ENCODE results near the gene ADAMTS12. TPM values are rescaled to one million over a fixed set of nuclear protein-coding genes. Genes with fewer than 3 reads are reported as not detected.

ADAMTS12 gene
- total RNA-seq, 3 donors from 2014 or later (not counting 1 experiment from before 2014, with no cell fraction given): not detected

- no peak for TF ChIP-seq CTCF (IDR thresholded peaks at IDR 0.05)
- 69% methylated on average over 1 of the region's 2 CpGs for WGBS (ENCODE audit: insufficient coverage)
- intact Hi-C loops (cut with micrococcal nuclease): no loop called here
- H3K9me3 ChIP-seq (ENCODE audit: control insufficient read depth, insufficient read depth, low read length): no peaks in the 10 kb centered on the region
- Mint-ChIP-seq H3K4me3 (no peak overlapping the region), H3K4me1 (no peaks in the 10 kb centered on the region), H3K36me3 (no peaks in the 10 kb centered on the region), H3K27me3 (ENCODE audit: low read depth in 2 of 2) (peaks cover 0 to 3% of the 10 kb centered on the region in 2 donors), H3K9me3 (peaks cover 0 to 4% of the 10 kb centered on the region in 2 donors), H3K27ac (no peak overlapping the region)
- no peak overlapping the region for H3K4me3 ChIP-seq (ENCODE audit: low read length)
- H3K27me3 ChIP-seq (ENCODE audit: control insufficient read depth, insufficient read depth, low read length): no peaks in the 10 kb centered on the region
- ATAC-seq (no peak), DNase-seq (no peak)
- no peak overlapping the region for H3K27ac ChIP-seq (ENCODE audit: low read length)
- H3K36me3 ChIP-seq (ENCODE audit: control insufficient read depth, insufficient read depth, low read length): no peaks in the 10 kb centered on the region
- no peaks in the 10 kb centered on the region for H3K4me1 ChIP-seq (ENCODE audit: control insufficient read depth, insufficient read depth, low read length)
Measured at GRCh38 chr5:33742181-33742580, 149.6 kb downstream of the ADAMTS12 start.

- H3K27me3 ChIP-seq (ENCODE audit: control insufficient read depth, insufficient read depth, low read length): no peaks in the 10 kb centered on the region
- H3K4me3 Mint-ChIP-seq: no peak overlapping the region
- DNase-seq (no peak), ATAC-seq (no peak)
- no peaks in the 10 kb centered on the region for H3K4me1 ChIP-seq (ENCODE audit: control insufficient read depth, insufficient read depth, low read length)
- intact Hi-C loops (cut with micrococcal nuclease): no loop called here
- H3K27me3 Mint-ChIP-seq (ENCODE audit: low read depth in 2 of 2): peaks cover 0 to 3% of the 10 kb centered on the region in 2 donors
- no peaks in the 10 kb centered on the region for H3K36me3 Mint-ChIP-seq
- no peaks in the 10 kb centered on the region for H3K9me3 ChIP-seq (ENCODE audit: control insufficient read depth, insufficient read depth, low read length)
- no peaks in the 10 kb centered on the region for H3K36me3 ChIP-seq (ENCODE audit: control insufficient read depth, insufficient read depth, low read length)
- no peaks in the 10 kb centered on the region for H3K9me3 Mint-ChIP-seq
- TF ChIP-seq CTCF (IDR thresholded peaks at IDR 0.05): no peak
- no peak overlapping the region for H3K4me3 ChIP-seq (ENCODE audit: low read length)
- no peak overlapping the region for H3K27ac ChIP-seq (ENCODE audit: low read length)
- no peak overlapping the region for H3K27ac Mint-ChIP-seq
- 90% methylated on average over 6 of the region's 6 CpGs for WGBS (ENCODE audit: insufficient coverage)
- H3K4me1 Mint-ChIP-seq: no peaks in the 10 kb centered on the region
Measured at GRCh38 chr5:33738967-33739366, 152.8 kb downstream of the ADAMTS12 start.

GRCh38 chr5:33738097-33738496, 153.7 kb downstream of the ADAMTS12 start:
- no peak for TF ChIP-seq CTCF (IDR thresholded peaks at IDR 0.05)
- Mint-ChIP-seq H3K9me3 (no peaks in the 10 kb centered on the region), H3K27me3 (ENCODE audit: low read depth in 2 of 2) (peaks cover 0 to 3% of the 10 kb centered on the region in 2 donors), H3K36me3 (no peaks in the 10 kb centered on the region), H3K4me1 (no peaks in the 10 kb centered on the region), H3K27ac (no peak overlapping the region), H3K4me3 (no peak overlapping the region)
- H3K27me3 ChIP-seq (ENCODE audit: control insufficient read depth, insufficient read depth, low read length): no peaks in the 10 kb centered on the region
- 86% methylated on average over 3 of the region's 3 CpGs for WGBS (ENCODE audit: insufficient coverage)
- intact Hi-C loops (cut with micrococcal nuclease): no loop called here
- no peaks in the 10 kb centered on the region for H3K4me1 ChIP-seq (ENCODE audit: control insufficient read depth, insufficient read depth, low read length)
- no peaks in the 10 kb centered on the region for H3K9me3 ChIP-seq (ENCODE audit: control insufficient read depth, insufficient read depth, low read length)
- DNase-seq: no peak
- H3K4me3 ChIP-seq (ENCODE audit: low read length): no peak overlapping the region
- H3K27ac ChIP-seq (ENCODE audit: low read length): no peak overlapping the region
- ATAC-seq: no peak
- H3K36me3 ChIP-seq (ENCODE audit: control insufficient read depth, insufficient read depth, low read length): no peaks in the 10 kb centered on the region

- no peak overlapping the region for H3K4me3 Mint-ChIP-seq
- no peaks in the 10 kb centered on the region for H3K36me3 ChIP-seq (ENCODE audit: control insufficient read depth, insufficient read depth, low read length)
- H3K27me3 ChIP-seq (ENCODE audit: control insufficient read depth, insufficient read depth, low read length): no peaks in the 10 kb centered on the region
- no peaks in the 10 kb centered on the region for H3K4me1 Mint-ChIP-seq
- no peak for DNase-seq
- 50% methylated on average over 1 of the region's 2 CpGs for WGBS (ENCODE audit: insufficient coverage)
- peaks cover 0 to 3% of the 10 kb centered on the region in 2 donors for H3K27me3 Mint-ChIP-seq (ENCODE audit: low read depth in 2 of 2)
- TF ChIP-seq CTCF (IDR thresholded peaks at IDR 0.05): no peak
- intact Hi-C loops (cut with micrococcal nuclease): no loop called here
- no peaks in the 10 kb centered on the region for H3K9me3 ChIP-seq (ENCODE audit: control insufficient read depth, insufficient read depth, low read length)
- no peaks in the 10 kb centered on the region for H3K36me3 Mint-ChIP-seq
- ATAC-seq: no peak
- H3K27ac ChIP-seq (ENCODE audit: low read length): no peak overlapping the region
- H3K4me3 ChIP-seq (ENCODE audit: low read length): no peak overlapping the region
- H3K27ac Mint-ChIP-seq: no peak overlapping the region
- no peaks in the 10 kb centered on the region for H3K4me1 ChIP-seq (ENCODE audit: control insufficient read depth, insufficient read depth, low read length)
- no peaks in the 10 kb centered on the region for H3K9me3 Mint-ChIP-seq
Measured at GRCh38 chr5:33737697-33738096, 154.1 kb downstream of the ADAMTS12 start.
